AG04449 (cell line): ENCODE results near the gene CCL13.

Source experiments
- CTCF ChIA-PET: fragments of 350-600 bp; formaldehyde crosslinking; extraction: SDS; loops from one replicate; lab custom pipeline; 2021; ENCODE audit warnings: antibody characterized with exemption; lab: Yijun Ruan, JAX
- POLR2A ChIA-PET: fragments of 400-600, 350-600 bp; formaldehyde crosslinking; extraction: SDS; loops from one replicate; lab custom pipeline; 2020; ENCODE audit warnings: antibody characterized with exemption, inconsistent platforms; lab: Yijun Ruan, JAX
- DNase-seq: peaks from one replicate; pipeline ENCODE4 v3.0.0-alpha.2; 2010; ENCODE audit warnings: low read depth, low spot score
- H3K4me3 ChIP-seq: 2 replicates; pipeline ENCODE4 v1.5.1; 2011; ENCODE audit warnings: low read depth, mild to moderate bottlenecking, control low read depth, low read length
- CTCF ChIP-seq: IDR thresholded peaks from one replicate; pipeline ENCODE4 v1.5.1; 2011; ENCODE audit warnings: mild to moderate bottlenecking, moderate library complexity, low read length, control low read depth, inconsistent platforms; ENCODE audit not compliant: insufficient read depth; ENCODE audit errors: missing control alignments

Gene CCL13

DNA sequence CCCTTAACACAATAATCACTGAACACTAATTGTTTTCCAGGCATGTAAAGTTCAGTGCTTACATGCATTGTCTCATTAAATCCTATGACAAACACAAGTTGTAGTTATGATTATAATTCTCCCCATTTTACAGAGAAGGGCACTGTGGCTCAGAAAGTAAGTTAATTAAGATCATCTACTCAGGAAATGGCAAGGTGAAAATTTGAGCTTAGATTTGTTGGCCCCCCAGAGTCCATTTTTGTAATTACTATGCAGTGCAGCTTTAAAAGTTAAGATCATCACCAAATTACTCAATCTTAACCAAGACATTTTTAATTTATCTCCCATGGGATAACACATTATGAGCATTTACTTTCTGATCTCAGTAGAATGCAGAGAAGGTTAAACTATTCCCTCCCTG is 41.0 kb downstream of the CCL13 start:
- ChIA-PET CTCF (interaction anchor here (1.2 to 1.3 kb wide), 2 partner anchors 20 to 36 kb away, joined by 3 to 4 read pairs; no protein-coding TSS in a partner anchor), POLR2A (no interaction called here)

GRCh38 chr17:34398990-34399389 is 42.7 kb downstream of the CCL13 start:
- no peak for TF ChIP-seq CTCF
- POLR2A ChIA-PET = no interaction called here
- no peak overlapping the region for H3K4me3 ChIP-seq
- no peak for DNase-seq
- CTCF ChIA-PET = interaction anchor here (0.9 to 1.1 kb wide), 2 partner anchors 12 to 21 kb away, joined by 3 read pairs; no protein-coding TSS in a partner anchor

More for the DNA sequence above, 41.0 kb downstream of the CCL13 start:
- no peak overlapping the region for H3K4me3 ChIP-seq
- no peak for TF ChIP-seq CTCF
- DNase-seq = no peak

DNA sequence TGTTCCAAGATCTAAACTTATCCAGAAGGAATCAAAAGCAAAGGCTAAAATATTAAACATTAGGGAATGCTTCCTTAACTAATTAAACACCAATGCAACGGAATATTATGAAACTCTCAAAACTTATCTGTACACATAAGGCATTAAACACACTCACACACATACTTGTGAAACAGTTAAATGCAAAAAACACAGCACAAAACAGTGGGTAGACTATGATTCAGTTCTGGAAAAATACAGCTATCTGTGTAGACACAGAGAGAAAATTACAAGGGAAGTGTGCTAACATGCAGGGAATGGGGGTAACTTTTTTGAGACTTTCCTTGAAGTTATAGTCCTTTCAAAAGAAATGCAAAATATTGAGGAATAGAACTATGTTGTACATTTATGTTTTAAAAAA is 43.4 kb downstream of the CCL13 start:
- CTCF ChIA-PET = interaction anchor here (0.7 to 1.1 kb wide), 2 partner anchors 11 to 20 kb away, joined by 3 read pairs; no protein-coding TSS in a partner anchor
- TF ChIP-seq CTCF = no peak
- POLR2A ChIA-PET = no interaction called here
- no peak for DNase-seq
- H3K4me3 ChIP-seq = no peak overlapping the region

DNA sequence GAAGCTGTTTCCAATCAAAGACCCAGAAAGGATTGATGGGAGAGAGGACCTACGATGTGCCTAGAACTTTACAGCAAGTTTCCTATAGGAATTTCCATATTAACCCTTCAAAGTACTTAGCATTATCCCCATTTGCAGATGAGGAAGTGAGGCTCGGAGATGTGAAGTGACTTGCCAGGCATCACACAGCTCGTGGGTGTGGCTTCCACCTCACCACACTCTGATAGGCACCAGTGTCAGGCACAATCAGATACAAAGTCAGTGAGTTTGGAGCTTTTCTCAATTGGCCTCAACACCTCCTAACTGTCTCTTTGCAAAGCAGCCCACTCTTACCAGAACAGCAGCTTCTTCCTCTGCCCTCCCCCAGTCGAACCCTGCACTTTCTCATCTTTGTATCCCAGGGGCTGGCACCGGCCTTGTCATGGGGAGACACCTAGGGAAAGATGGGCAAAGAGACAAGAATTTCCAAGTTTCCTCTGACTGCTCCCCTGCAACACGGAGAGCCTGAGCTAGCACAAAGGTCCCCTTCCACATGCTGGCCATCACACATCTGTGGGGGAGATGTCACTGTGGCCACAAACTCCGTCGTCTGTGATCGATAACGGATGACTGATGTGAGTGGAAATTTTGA is 44.1 kb downstream of the CCL13 start:
- POLR2A ChIA-PET = no interaction called here
- CTCF ChIA-PET = interaction anchor here (0.7 to 1.0 kb wide), 2 partner anchors 20 to 39 kb away, joined by 3 to 4 read pairs; no protein-coding TSS in a partner anchor
- no peak for TF ChIP-seq CTCF
- no peak overlapping the region for H3K4me3 ChIP-seq
- no peak for DNase-seq

DNA sequence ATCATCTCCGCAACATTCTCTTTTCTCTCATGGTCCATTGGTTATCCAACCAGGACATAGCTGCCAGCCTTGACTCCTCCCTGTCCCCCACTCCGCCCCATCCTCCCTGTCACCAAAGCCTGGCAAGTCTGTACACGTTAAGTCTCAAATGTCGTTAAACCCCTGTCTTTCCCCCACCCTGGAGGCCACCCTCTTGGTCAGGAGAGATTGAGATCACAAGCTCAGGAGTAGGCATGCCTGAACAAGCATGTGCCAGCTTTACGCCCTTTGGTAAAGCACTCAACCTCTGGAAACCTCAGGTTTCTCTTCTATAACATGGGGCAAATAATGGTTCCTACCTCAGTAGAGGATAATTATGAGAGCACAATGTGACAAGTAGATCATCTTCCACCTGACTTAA is 44.9 kb downstream of the CCL13 start:
- H3K4me3 ChIP-seq = no peak overlapping the region
- CTCF ChIA-PET = no interaction called here
- DNase-seq = no peak

More for the DNA sequence above, 44.9 kb downstream of the CCL13 start:
- no peak for TF ChIP-seq CTCF
- POLR2A ChIA-PET = no interaction called here
